Right lobe of liver (tissue), 4 donors: ENCODE data around the gene ERGIC1.

Experiments used
- CTCF ChIP-seq, 4 donors: fragments of 200-600 bp in 3 of 4; fragments of 450-650 bp in 1 of 4; IDR thresholded peaks; one replicate each; pipeline versions ENCODE4 v1.5.1 to v1.8.0; 2016 to 2022; ENCODE audit warnings: antibody characterized with exemption in 4 of 4, mild to moderate bottlenecking in 2 of 4
- POLR2A ChIP-seq: fragments of 450-650 bp; IDR thresholded peaks from one replicate; pipeline ENCODE4 v1.6.1; 2017; ENCODE audit warnings: antibody characterized with exemption, mild to moderate bottlenecking
- donor health status: DM: no; HTN: no; CAD: no.
- donor health status: DM: no; HTN: no; CAD: no.
- donor health status: DM: no; HTN: yes; CAD: no.

GRCh38 chr5:172857982-172858381, 23.9 kb downstream of the ERGIC1 start:
- TF ChIP-seq CTCF (IDR thresholded peaks at IDR 0.05) = no peak
- no peak for TF ChIP-seq POLR2A
